ENCODE results near the gene EXD3.

EXD3 gene

GRCh38 chr9:137409515-137409914, 13.4 kb downstream of the EXD3 start:
- no peak for DNase-seq

DNA sequence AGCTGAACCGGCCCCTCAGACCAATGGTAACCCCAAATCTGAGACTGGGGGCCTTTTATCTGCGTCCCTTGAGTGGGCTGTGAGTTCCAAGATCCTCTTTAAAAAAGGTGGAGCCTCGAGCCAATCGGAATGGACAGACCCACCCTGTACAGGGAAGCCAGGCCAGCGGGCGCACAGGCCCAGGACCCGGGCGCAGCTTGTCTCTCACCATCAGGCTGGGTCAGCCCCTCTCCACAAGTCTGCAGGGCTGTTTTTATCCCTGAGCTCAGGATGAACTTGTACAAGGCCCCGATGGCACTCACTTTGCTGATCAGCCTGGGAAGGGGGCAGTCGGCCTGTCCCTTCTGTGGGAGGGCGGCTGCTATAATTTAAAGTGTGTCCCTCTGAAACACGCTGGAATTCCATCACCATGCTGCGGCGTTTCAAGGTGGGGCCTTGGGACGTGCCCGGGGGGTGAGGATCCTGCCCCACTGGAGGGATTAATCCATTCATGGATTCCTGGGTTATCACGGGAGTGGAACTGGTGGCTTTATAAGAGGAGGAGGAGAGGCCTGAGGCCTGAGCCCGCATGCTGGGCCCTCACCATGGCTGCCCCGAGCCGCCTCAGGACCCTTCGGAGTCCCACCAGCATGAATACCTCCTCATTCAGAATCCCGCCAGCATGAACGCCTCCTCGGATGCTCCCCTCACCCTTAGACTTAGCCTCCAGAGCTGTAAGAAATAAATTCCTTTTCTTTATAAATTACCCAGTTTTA, 14.1 kb downstream of the EXD3 start:
- no peak for DNase-seq

DNA sequence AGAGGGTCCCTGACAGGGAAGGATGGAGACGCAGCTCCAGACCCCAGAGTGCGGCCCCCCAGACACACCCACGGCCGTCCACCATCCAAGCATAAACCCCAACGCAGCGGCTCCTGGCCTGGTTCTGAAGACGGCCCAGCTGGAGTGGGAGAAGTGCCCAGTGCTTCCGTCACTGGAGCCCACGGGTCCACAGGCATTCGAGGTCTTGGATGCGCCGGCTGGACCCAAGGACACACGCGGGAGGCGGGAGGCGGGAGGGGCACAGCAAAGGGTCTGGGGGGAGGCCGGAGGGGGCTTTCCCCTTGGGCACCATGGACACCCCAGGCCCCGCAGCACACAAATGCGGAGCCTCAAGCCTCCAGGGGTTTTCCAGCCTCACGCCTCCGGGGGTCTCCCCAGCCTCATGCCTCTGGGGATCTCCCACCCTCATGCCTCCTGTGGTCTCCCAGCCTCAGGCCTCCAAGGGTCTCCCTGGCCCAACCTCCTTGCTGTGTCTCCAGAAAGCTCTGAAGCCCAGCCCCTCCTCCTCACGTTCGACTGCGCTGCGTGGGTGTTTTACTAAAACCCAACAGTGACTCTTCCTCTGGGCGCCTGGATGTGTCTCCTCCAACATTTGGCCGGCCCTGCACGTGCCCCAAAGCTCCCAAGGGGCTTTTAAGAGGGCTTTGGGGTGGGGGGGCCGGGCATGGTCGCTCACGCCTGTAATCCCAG, 15.2 kb downstream of the EXD3 start:
- DNase-seq, result no peak

- DNase-seq, result no peak
Measured at GRCh38 chr9:137406876-137407589, 15.9 kb downstream of the EXD3 start.

GRCh38 chr9:137406085-137406760, 16.7 kb downstream of the EXD3 start:
- no peak for DNase-seq

DNA sequence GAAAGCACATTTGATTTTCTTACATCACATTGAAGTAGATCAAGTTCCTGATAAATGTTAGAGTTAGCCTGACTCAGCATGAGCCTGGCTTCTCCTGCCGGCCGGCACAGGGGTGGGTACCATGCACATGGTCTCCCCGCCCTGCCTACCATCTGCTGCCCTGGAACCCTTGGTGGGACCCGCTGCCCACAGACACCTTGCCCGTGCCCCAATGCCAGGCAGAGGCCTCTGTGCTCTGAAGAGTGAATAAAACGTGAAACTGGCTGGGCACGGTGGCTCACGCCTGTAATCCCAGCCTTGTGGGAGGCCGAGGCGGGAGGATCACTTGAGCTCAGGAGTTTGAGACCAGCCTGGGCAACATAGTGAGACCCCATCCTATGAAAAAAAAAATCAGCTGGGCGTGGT, 17.3 kb downstream of the EXD3 start:
- DNase-seq, result no peak

DNA sequence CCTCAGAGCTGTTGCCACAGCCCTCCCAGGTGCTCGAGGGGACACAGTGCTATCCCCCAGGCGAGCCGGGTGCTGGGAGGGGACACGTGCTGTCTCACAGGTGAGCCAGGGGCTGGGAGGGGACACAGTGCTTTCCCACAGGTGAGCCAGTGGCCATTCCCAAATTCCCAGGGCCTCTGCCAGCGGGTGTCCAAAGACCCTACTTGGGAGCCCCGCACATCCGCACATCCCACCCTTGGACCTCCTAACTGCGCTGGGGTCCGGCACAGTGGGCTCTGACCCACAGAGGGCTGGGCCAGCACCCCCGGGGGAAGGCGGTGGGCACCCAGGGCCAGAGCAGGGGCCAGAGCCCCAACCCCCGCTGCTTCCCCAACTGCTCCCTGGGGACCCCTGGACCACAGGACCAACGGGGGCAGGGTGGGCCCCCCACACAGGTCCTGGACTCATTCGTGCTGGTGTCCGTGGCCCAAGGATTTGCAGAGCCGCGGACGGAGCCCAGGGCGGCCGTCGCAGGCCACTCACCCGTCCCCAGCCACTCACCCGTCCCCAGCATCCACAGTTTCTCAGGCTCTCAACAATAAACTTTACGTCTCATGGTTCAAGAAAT, 17.9 kb downstream of the EXD3 start:
- no peak for DNase-seq

DNA sequence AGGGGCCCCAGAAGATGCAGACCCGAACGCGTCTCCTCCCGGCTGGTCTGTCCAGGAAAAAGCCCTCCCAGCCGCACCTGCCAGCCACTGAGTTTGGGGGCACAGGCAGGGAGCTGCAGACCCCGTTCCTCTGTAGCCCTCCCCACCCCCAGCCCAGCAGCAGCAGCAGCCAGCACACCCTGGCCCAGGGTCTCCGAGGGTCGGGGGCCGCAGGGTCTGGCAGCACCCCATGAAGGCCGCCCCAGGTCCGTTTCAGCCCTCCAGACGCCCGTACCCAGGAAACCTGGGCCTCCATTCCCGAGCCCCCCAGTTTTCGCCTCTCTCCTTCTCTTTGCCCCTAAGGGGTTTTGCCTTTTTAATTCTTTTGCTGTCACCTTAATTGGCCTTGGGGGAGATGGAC, 19.7 kb downstream of the EXD3 start:
- no peak for DNase-seq

GRCh38 chr9:137402746-137403145, 20.2 kb downstream of the EXD3 start:
- no peak for DNase-seq

- no peak for DNase-seq
Measured at GRCh38 chr9:137398561-137399468, 24.1 kb downstream of the EXD3 start.

DNA sequence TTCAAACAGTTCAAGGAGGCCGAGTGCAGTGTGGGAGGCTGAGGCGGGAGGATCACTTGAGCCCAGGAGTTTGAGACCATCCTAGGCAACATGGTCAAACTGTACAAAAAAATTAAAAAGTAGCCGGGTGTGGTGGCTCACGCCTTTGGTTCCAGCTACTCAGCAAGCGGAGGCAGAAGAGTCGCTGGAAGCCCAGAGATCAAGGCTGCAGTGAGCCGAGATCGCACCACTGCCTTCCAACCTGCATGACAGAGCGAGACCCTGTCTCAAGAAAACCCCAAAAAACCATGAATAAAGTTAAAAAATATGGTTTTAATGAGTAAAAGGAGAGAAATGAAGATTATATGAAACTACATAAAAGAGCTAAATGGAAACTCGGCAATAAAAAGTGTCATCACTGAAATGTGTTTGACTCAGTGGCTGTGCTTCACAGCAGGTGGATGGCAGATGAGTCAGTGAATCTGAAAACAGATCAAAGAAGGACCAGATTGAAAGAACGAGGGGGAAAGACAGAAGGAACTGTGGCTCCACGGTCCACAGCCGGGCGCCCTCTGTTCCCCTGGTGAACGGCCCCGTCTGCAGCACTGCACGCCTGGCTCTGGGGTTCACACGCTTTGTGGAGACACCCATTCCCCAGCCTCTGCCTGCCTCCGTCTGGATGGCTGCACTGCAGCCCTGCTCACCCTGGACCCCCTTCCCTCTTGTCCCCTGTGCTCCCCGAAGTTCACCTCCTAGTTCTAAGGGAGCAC, 25.1 kb downstream of the EXD3 start:
- no peak for DNase-seq

- DNase-seq, result no peak
Measured at GRCh38 chr9:137396634-137397367, 26.2 kb downstream of the EXD3 start.

GRCh38 chr9:137396227-137396626, 26.7 kb downstream of the EXD3 start:
- DNase-seq, result no peak

DNA sequence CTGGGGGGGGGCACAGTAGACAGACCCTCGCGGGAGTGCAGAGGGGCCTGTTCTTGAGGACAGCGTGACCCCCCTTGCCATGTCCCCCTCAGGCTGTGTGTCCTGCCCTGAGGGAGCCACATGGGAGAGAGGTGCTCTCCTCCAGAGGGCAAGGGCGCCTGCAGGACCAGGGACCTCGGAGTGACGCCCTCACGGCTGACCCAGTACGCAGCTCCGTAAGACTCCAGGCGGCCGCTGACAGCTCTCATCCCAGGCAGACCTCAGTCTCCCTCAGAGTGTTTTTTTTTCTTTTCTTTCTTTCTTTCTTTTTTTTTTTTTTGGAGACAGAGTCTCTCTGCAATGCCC, 27.3 kb downstream of the EXD3 start:
- no peak for DNase-seq

DNA sequence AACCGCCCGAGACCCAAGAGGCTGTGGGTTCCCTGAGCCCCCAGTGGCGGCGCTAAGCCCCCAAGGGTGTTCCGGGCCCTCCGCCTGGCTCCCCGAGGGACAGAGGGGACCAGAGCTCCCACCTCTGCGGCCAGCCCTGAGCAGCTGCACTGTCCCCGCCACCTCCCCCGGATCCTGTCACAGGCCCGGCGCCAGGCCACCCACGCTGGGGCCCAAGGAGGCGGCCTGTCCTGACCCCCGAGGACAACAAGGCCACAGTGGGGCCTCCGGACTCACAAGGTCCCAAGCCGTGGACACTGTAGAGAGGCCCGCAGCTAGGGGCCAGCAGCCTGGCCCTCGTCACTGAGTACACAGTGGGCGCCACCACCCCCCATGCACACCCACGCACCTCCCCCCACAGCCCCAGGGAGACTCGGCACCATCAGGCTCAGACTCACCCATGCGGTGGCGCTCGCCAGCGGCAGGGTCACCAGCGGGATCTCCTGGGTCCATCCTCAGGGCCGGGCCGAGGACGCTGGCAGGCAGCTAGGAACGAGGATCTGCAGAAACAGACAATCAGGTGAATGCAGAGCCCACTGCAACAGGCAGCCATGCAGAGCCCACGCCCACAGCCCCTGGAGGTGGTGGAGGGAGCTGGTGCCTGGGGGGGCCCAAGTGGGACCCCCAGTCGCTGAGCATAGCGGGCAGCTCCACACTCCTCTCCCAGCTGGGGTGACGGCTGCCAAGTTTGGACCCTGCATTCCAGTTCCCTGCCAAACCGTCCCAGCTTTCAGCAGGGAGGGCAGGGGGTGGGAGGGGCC, 27.9 kb downstream of the EXD3 start:
- DNase-seq, result no peak

DNA sequence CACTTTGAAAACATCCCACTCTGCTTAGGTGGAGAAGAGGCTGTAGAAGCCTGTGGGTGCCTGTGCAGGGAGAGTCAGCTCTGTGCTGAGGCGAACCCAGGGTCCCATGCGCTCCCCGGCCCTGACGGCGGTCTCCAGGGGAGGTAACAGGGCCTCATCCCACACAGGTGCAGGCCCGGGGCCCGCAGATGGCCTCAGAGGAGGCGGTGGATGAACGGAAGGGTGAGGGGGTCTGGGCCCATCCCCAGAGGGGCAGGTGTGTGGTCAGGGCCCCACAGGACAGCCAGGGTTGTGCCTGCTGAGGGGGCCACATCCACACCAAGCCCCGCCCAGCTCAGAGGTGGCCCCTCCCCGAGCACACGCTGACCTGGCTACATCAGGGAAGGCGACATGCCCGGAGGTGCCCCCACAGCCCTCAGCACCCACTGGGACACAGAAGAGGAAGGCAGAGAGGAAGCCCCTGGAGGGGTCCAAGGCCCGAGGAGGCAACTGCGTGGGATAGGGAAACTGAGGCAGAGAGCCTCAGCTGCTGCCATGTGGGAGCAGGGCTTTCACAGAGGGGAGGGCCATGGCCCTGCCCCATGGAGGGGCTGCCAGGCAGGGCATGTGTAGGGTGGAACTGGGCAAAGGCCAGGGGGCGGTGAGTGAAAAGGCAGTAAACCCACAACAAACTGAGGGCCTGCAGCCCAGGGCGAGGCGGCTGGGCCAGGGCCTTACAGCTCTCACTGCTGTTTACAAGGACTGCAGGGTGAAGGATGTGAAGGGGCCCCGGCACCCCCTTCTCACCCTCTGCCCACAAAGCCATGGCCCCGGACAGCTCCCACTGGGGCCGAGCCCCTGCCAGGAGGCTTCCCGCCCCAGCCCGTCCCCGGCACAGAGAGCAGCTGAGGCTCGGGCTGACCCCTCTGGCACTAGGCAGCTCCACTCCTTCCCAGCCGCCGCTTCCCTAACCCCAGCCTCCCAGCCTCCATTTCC, 29.5 kb downstream of the EXD3 start:
- no peak for DNase-seq

DNA sequence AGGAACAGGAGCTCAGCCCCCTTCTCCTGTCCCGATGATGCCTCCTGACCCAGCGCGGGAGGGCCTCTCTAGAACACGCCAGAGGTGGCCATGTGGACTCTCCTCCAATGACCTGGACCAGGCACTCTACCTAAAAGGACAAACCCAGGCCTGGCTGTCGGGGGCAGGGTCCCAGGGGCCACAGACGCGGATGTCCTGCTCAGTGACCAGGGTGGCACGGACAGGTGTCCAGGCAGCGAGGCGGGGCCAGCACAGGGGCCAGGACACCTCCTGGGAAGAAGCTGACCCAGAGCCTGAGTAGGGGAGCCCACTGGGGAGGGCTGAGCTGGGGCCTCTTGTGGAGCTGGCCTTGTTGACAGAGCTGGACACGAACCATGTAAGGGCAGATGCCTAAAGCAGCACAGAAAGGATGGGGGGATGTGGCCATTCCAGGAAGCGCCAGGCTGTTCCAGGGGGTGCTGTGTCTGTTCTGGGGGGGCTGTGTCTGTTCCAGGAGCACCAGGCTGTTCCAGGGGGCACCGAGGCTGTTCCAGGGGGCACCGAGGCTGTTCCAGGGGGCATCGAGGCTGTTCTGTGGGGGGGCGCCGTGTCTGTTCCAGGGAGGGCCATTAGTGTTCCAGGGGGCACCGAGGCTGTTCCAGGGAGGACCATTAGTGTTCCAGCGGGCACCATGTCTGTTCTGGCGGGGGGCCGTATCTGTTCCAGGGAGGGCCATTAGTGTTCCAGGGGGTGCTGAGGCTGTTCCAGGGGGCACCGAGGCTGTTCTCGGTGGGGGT, 30.5 kb downstream of the EXD3 start:
- no peak for DNase-seq

DNA sequence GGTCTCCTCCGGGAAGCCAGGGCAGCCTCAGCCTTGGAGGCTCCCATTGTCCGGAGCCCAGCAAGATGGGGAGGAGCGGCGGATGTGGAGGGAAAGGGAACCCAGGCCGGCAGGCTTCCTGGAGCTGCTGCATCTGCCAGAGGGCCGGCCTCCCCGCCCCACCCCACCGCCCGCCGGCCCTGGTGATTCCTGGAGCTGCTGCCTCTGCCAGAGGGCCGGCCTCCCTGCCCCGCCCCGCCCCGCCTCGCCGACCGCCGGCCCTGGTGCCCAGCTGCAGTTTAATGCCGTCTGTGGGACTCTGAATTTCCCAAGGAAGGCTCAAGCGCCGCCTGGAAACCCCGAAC, 31.6 kb downstream of the EXD3 start:
- no peak for DNase-seq
